ENCODE results near the gene TTC28.

GRCh38 chr22:28102151-28102812 lies 577.4 kb downstream of the TTC28 start:
- TF ChIP-seq CTCF (IDR thresholded peaks at IDR 0.05) (no peak), EP300 (IDR thresholded peaks at IDR 0.05) (no peak)

Data from gastroesophageal sphincter (tissue), 3 donors.